ENCODE data around the gene RPS6KA2. TPM values are rescaled to one million over a fixed set of nuclear protein-coding genes. Genes with fewer than 3 reads are reported as not detected.
"Not testable (repeated sequence)": the region's sequence is repeated elsewhere in the genome, so short reads cannot be mapped to it uniquely, and the experiment has no call there.

The RPS6KA2 gene
- total RNA-seq, 3 donors from 2014 or later: 8.6 to 21.3 (median 18.7) TPM

- DNase-seq (no peak), ATAC-seq (no peak)
- intact Hi-C loops (cut with DNase I, micrococcal nuclease): no loop called here
- TF ChIP-seq, protein P1, sequence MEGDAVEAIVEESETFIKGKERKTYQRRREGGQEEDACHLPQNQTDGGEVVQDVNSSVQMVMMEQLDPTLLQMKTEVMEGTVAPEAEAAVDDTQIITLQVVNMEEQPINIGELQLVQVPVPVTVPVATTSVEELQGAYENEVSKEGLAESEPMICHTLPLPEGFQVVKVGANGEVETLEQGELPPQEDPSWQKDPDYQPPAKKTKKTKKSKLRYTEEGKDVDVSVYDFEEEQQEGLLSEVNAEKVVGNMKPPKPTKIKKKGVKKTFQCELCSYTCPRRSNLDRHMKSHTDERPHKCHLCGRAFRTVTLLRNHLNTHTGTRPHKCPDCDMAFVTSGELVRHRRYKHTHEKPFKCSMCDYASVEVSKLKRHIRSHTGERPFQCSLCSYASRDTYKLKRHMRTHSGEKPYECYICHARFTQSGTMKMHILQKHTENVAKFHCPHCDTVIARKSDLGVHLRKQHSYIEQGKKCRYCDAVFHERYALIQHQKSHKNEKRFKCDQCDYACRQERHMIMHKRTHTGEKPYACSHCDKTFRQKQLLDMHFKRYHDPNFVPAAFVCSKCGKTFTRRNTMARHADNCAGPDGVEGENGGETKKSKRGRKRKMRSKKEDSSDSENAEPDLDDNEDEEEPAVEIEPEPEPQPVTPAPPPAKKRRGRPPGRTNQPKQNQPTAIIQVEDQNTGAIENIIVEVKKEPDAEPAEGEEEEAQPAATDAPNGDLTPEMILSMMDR (IDR thresholded peaks at IDR 0.05): no peak
- Histone ChIP-seq H3K4me3 (no peak overlapping the region), H3K9me3 (no peaks in the 10 kb centered on the region), H3K36me3 (ENCODE audit: low read depth) (no peaks in the 10 kb centered on the region), H3K4me1 (ENCODE audit: low read depth) (no peaks in the 10 kb centered on the region)
These were observed 261.8 kb downstream of the RPS6KA2 start for GRCh38 chr6:166365221-166365620.

- H3K9me3 ChIP-seq: no peaks in the 10 kb centered on the region
- no peak overlapping the region for H3K4me3 ChIP-seq
- H3K36me3 ChIP-seq (ENCODE audit: low read depth): no peaks in the 10 kb centered on the region
- intact Hi-C loops (cut with DNase I, micrococcal nuclease): no loop called here
- TF ChIP-seq, protein P1 (IDR thresholded peaks at IDR 0.05): no peak
- no peaks in the 10 kb centered on the region for H3K4me1 ChIP-seq (ENCODE audit: low read depth)
- DNase-seq: no peak
- ATAC-seq: no peak
These were observed 262.6 kb downstream of the RPS6KA2 start for GRCh38 chr6:166364456-166364855.

DNA sequence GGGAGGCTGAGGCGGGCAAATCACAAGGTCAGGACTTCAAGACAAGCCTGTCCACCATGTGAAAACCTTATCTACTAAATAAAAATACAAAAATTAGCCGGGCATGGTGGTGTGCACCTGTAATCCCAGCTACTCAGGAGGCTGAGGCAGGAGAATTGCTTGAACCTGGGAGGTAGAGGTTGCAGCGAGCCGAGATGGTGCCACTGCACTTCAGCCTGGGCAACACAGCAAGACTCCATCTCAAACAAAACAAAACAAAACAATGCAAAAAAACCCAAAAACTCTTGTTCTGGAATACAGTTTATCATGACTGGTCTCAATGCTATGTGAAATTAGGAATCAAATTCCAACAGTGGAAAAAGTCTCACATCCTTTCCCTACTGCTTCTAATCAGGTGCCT is 264.6 kb downstream of the RPS6KA2 start:
- H3K4me3 ChIP-seq; DNase-seq; ATAC-seq; H3K36me3 ChIP-seq (ENCODE audit: low read depth); H3K4me1 ChIP-seq (ENCODE audit: low read depth); intact Hi-C loops (cut with DNase I, micrococcal nuclease); H3K9me3 ChIP-seq: not testable (repeated sequence)

DNA sequence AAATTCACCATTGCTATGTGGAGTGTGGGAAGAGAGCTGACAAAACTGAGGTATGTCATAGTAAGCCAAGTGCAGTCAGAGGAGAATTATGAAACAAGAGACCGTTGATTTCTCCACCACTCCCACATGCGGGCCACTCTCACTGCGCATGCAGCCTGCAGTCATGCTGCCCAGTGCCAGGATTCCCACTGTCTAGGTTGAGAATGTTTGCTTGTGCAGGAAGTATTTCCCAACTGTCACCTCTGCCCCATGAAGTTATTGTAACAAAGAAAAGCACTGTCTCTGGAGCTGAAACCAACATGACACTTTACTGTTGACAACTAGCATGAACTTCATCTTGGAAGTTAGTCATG is 266.0 kb downstream of the RPS6KA2 start:
- peak; percentile 38 for ATAC-seq
- DNase-seq: peak in 1 of 3 donors; percentile 23
- intact Hi-C loops (cut with DNase I, micrococcal nuclease): no loop called here
- Histone ChIP-seq H3K9me3 (no peaks in the 10 kb centered on the region), H3K4me3 (no peak overlapping the region), H3K36me3 (ENCODE audit: low read depth) (no peaks in the 10 kb centered on the region), H3K4me1 (ENCODE audit: low read depth) (no peaks in the 10 kb centered on the region)
- TF ChIP-seq, protein P1 (IDR thresholded peaks at IDR 0.05): no peak

DNA sequence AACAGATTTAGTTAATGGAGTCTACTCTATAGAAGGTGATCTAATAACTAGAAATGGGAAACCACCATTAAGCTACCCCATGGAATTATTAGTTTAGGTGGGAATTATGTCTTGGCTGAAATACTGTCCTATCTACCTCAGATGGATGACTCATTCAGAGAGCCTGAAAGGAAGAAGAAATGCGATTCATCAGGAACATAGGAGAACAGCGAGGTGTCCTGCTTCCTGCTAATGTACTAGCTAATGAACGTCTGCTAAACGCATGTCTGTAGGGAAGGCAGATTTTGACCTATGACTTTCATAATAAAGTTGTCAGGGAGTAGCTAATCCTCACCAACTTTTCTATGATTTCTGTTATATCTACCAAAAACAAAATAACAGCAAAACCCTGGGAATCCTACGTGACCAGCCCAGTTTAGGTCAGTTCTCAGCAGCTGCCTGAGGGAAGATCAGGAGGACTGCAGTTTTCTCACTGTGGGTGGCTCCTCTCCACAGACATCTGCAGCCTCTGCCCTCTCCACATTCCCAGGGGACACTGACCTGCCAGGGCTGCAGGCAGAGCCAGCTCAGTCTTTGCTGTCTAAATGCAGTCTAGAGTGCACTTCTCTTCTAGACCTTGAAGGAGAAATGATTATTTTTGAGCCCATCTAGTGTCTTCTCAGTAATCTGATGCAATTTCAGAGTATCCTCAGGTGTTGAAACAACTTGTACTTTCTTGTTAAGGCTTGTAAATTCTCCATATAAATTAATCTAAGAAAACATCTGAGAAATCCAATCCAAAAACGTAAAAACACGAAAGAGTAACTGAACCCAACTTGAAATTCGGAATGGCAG is 266.6 kb downstream of the RPS6KA2 start:
- Histone ChIP-seq H3K36me3 (ENCODE audit: low read depth) (no peaks in the 10 kb centered on the region), H3K4me1 (ENCODE audit: low read depth) (no peaks in the 10 kb centered on the region), H3K4me3 (no peak overlapping the region), H3K9me3 (no peaks in the 10 kb centered on the region)
- DNase-seq (no peak), ATAC-seq (no peak)
- TF ChIP-seq, protein P1 (IDR thresholded peaks at IDR 0.05): no peak
- intact Hi-C loops (cut with DNase I, micrococcal nuclease): no loop called here

Small RNA genes within 50 kb of the gene (microRNA-seq; reads per million reads assigned to microRNA genes)
- not detected for gene MIR1913

Other genes starting within 250 kb of the RPS6KA2 start
- gene MPC1, start 244.3 kb downstream of the RPS6KA2 start, total RNA-seq: 100 to 1,000 TPM in 2 of 3 donors, 10 to 100 TPM in 1; 75.0 to 139 (median 117) TPM
- gene RAMACL, start 40.6 kb downstream of the RPS6KA2 start, total RNA-seq: 1 to 10 TPM in 1 of 3 donors, under 1 TPM in 2; 0.66 to 1.7 (median 0.92) TPM

Data from mucosa of descending colon (tissue), 3 donors.